Colonic mucosa (tissue), 4 donors: ENCODE data around the gene SPG11. TPM values are rescaled to one million over a fixed set of nuclear protein-coding genes. Genes with fewer than 3 reads are reported as not detected.

ENCODE experiments used
- DNase-seq: peaks from one replicate; pipeline ENCODE4 v3.0.0-alpha.2; 2020
- H3K27ac ChIP-seq: fragments of 200-600 bp; one replicate; pipeline ENCODE4 v1.8.0; 2021
- H3K27me3 ChIP-seq: fragments of 200-600 bp; one replicate; pipeline ENCODE4 v1.8.0; 2021
- H3K36me3 ChIP-seq: fragments of 200-600 bp; one replicate; pipeline ENCODE4 v1.8.0; 2021
- H3K4me1 ChIP-seq: fragments of 200-600 bp; one replicate; pipeline ENCODE4 v1.8.0; 2021; ENCODE audit warnings: mild to moderate bottlenecking
- H3K4me3 ChIP-seq: fragments of 200-600 bp; one replicate; pipeline ENCODE4 v1.8.0; 2021
- H3K9ac ChIP-seq, 2 donors: one replicate each; pipeline ENCODE4 v1.7.0; 2013; ENCODE audit warnings: control low read depth in 2 of 2, low read depth in 2 of 2, low read length in 2 of 2
- H3K9me3 ChIP-seq: fragments of 200-600 bp; one replicate; pipeline ENCODE4 v1.8.0; 2021
- CTCF ChIP-seq: fragments of 200-600 bp; IDR thresholded peaks from one replicate; pipeline ENCODE4 v1.8.0; 2022; ENCODE audit warnings: antibody characterized with exemption, mild to moderate bottlenecking
- intact Hi-C: fragments of 100-400 bp; cut with DNase I; formaldehyde crosslinking; loops from one replicate; pipeline ENCODE4 v1.14.1; 2022
- total RNA-seq, 2 donors: library from RNA; stranded (reverse); fragmentation: NEBNext Ultra II Directional in 1 of 2; extraction: Animal tissue kit (Norgen Biotek cat#: 25700) in 1 of 2; gene quantifications; one replicate each; pipeline ENCODE4 v1.2.1, GENCODE V29; 2021
- donor health status: healthy.
- donor health status: DM: no; HTN: no; CAD: no.
- donor health status: DM: no; HTN: no; CAD: no.

The SPG11 gene
- total RNA-seq, 2 donors from 2014 or later = 79.3 to 95.3 TPM

GRCh38 chr15:44527241-44527640, 136.2 kb downstream of the SPG11 start:
- H3K27ac ChIP-seq = no peak overlapping the region
- intact Hi-C loops = no loop called here
- H3K9ac ChIP-seq = no peak overlapping the region
- H3K9me3 ChIP-seq = no peaks in the 10 kb centered on the region
- no peaks in the 10 kb centered on the region for H3K4me1 ChIP-seq
- TF ChIP-seq CTCF = no peak
- H3K27me3 ChIP-seq = no peaks in the 10 kb centered on the region
- H3K4me3 ChIP-seq = no peak overlapping the region
- no peaks in the 10 kb centered on the region for H3K36me3 ChIP-seq
- no peak for DNase-seq

DNA sequence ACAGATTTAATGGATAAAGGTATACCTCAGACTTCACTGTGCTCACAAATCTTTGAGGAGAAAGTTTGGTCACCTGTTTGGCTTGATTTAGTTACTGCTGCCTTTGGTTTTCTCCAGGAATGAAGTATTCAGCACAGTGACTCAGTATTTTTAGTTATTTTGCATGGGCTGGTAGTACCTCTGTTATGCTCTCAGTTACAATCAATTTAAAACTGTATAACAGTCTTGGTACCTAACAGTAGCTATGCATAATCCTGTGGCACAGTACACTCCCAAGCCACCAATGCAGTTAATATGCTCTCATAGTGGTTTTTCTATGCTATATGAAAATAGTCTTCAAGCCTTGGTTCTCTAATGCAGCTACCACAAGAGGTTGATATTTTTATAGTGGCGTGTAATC, 138.4 kb downstream of the SPG11 start:
- intact Hi-C loops = no loop called here
- no peak overlapping the region for H3K9ac ChIP-seq
- H3K27ac ChIP-seq = no peak overlapping the region
- H3K9me3 ChIP-seq = no peaks in the 10 kb centered on the region
- no peak for DNase-seq
- H3K36me3 ChIP-seq = no peaks in the 10 kb centered on the region
- H3K4me1 ChIP-seq = no peaks in the 10 kb centered on the region
- no peak overlapping the region for H3K4me3 ChIP-seq
- no peak for TF ChIP-seq CTCF
- no peaks in the 10 kb centered on the region for H3K27me3 ChIP-seq

DNA sequence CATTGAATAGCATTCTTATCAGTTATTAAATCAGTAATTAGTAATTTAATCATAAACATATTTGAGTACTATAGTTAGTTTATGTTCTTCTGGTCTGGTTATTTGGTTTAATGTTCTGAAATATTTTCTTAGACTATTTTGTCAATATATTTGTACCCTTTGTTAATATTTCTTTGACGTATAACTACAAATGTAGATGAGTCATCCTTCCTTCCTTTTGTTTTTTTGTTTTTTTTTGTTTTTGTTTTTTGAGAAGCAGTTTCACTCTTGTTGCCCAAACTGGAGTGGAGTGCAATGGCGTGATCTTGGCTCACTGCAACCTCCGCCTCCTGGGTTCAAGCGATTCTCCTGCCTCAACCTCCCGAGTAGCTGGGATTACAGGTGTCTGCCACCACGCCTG, 143.9 kb downstream of the SPG11 start:
- TF ChIP-seq CTCF = no peak
- intact Hi-C loops = no loop called here
- no peak for DNase-seq
- Histone ChIP-seq H3K36me3 (no peaks in the 10 kb centered on the region), H3K9me3 (no peaks in the 10 kb centered on the region), H3K4me3 (no peak overlapping the region), H3K27me3 (no peaks in the 10 kb centered on the region), H3K4me1 (no peaks in the 10 kb centered on the region), H3K27ac (no peak overlapping the region), H3K9ac (no peak overlapping the region)

DNA sequence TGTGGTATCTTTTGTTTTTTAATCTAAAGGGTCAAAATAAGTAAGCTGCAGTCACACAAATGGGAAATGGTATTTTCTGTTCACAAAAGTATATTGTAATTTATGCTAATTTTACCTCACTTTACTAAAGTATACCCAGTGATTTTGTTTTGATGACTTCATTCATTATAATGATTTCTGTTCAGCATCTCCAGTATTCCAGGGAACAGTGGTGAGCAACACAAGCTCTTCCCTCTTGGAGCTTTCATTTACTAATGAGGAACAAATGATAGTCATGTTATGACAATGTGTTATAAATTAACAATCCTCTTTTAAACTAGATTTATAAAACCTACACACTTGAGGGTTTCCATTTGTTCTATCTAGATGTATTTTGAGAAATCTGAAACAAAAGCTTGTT, 147.0 kb downstream of the SPG11 start:
- H3K27me3 ChIP-seq = no peaks in the 10 kb centered on the region
- no peak overlapping the region for H3K4me3 ChIP-seq
- H3K9me3 ChIP-seq = no peaks in the 10 kb centered on the region
- TF ChIP-seq CTCF = no peak
- intact Hi-C loops = no loop called here
- no peaks in the 10 kb centered on the region for H3K4me1 ChIP-seq
- no peak overlapping the region for H3K9ac ChIP-seq
- DNase-seq = no peak
- no peaks in the 10 kb centered on the region for H3K36me3 ChIP-seq
- H3K27ac ChIP-seq = no peak overlapping the region

Other genes starting within 250 kb of the SPG11 start
- 10 to 100 TPM; 31.7 to 43.0 TPM for gene CTDSPL2, start 236.0 kb downstream of the SPG11 start, total RNA-seq
- gene EIF3J, start 126.5 kb downstream of the SPG11 start, total RNA-seq = 10 to 100 TPM; 64.5 to 80.5 TPM
- gene PATL2, start 47.7 kb upstream of the SPG11 start, total RNA-seq = 1 to 10 TPM; 1.2 to 2.6 TPM
- gene B2M, start 47.9 kb upstream of the SPG11 start, total RNA-seq = 1,000 to 10,000 TPM; 1,783 to 5,339 TPM
- 10 to 100 TPM; 17.1 to 23.3 TPM for gene TRIM69, start 72.9 kb upstream of the SPG11 start, total RNA-seq